ENCODE data around the gene NANS.
"Not testable (repeated sequence)": the region's sequence is repeated elsewhere in the genome, so short reads cannot be mapped to it uniquely, and the experiment has no call there.

Gene NANS

GRCh38 chr9:98078895-98079294, 22.4 kb downstream of the NANS start:
- no peak for DNase-seq (ENCODE audit: low spot score)

DNA sequence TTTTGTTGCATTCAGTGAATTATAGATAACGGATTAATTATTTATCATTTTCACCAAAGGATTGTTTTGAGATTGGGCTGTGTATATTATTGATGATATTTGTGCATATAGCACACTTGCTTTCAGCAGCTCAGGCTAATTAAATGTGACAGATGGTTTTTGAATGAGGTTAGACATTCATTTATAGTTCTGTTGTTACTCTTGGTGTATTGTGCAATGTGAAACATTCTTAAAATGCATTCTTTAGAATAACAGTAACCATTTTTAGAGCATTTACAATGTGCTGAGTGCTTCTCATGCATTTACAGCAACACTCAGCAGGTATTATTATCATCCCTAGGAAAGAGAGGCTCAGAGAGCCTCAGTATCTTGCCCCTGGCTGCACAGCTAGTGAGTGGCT, 23.8 kb downstream of the NANS start:
- DNase-seq (ENCODE audit: low spot score): no peak

DNA sequence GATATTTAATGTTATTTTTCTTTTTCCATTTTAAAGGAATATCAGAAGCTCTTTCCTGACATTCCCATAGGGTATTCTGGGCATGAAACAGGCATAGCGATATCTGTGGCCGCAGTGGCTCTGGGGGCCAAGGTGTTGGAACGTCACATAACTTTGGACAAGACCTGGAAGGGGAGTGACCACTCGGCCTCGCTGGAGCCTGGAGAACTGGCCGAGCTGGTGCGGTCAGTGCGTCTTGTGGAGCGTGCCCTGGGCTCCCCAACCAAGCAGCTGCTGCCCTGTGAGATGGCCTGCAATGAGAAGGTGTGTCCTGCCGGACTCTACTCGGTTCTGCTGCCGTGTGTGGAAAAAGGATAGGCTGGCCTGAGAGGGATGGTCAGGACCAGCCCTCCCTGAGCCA, 24.2 kb downstream of the NANS start:
- DNase-seq (ENCODE audit: low spot score): no peak

DNA sequence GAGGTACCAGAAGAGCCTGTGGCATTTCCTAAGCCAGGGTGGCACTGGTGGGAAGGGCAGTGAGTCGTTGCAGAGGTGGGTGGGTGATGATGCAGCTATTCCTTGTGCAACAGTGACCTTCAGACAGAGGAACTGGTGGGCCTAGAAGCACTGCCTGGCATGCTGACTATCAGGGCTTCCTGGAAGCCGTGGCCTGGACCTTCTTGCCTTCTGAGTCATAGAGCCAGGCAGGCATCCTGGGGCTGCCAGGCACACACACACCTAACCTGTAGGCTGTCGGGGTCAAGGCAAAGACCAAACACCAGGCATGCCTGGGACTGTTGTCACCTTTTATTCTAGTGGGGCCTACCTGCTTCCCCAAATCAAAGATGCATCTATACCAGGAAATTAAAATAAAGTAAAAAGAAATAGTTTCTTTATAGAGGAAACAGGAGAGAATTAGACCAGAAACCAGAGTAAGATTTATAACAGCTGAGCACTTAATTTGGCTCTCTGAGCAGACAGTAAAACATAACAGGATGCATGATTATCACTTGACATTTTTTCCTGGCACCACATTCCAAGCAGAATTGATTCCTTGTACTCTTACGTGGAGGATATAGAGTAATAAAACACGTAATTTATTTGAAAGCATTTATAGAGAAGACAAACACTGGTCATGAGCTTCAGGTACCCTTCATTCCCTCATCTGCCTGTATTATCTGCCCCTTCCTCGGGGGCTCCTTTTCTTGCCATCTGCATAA, 25.1 kb downstream of the NANS start:
- no peak for DNase-seq (ENCODE audit: low spot score)

- DNase-seq (ENCODE audit: low spot score): no peak
These were observed 26.5 kb downstream of the NANS start for GRCh38 chr9:98083061-98083501.

DNA sequence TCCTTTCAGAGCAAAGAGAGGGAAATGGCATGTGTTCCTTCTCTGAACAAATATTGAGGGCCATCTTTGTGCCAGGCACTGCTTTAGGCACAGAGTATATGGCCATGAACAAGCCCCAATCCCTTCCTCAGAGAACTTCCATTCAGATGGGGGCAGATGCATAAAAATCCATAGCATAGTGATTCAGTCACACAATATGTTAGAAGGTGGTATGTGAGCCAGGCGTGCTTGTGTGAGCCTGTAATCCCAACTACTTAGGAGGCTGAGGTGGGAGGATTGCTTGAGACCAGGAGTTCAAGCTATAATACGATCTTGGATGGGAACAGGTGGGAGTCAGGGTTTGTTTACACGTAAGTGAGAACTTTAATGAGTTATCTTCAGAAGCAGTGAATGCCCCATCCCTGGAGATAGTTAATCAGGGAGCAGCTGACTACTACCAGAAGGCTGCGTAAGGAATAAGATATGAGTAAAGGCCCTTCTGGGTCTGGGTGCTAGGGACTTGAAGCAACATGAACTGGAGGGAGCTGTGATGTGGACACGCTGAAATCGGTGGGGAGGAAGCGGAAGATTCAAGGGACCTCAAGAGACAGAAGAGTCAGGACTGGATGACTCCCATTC, 27.1 kb downstream of the NANS start:
- DNase-seq (ENCODE audit: low spot score): no peak

DNA sequence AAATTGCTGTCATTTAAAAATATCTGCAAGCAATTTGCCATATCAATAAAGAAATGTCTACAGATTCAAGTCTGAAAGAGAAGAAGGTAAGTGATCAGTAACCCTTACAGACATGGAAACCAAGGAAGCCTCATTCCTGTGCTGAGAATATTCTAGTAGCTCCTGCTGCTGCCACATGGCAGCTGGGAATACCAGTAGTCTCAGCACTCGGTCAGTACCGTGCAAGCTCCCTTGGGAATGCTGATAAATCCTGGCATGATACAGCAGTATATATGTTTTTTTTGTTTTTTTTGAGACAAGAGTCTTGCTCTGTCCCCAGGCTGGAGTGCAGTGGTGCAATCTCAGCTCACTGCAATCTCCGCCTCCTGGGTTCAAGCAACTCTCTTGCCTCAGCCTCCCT, 27.9 kb downstream of the NANS start:
- DNase-seq (ENCODE audit: low spot score): no peak

GRCh38 chr9:98085058-98085457, 28.5 kb downstream of the NANS start:
- no peak for DNase-seq (ENCODE audit: low spot score)

- no peak for DNase-seq (ENCODE audit: low spot score)
These were observed 29.4 kb downstream of the NANS start for GRCh38 chr9:98085944-98086343.

GRCh38 chr9:98086461-98086860, 29.9 kb downstream of the NANS start:
- no peak for DNase-seq (ENCODE audit: low spot score)

DNA sequence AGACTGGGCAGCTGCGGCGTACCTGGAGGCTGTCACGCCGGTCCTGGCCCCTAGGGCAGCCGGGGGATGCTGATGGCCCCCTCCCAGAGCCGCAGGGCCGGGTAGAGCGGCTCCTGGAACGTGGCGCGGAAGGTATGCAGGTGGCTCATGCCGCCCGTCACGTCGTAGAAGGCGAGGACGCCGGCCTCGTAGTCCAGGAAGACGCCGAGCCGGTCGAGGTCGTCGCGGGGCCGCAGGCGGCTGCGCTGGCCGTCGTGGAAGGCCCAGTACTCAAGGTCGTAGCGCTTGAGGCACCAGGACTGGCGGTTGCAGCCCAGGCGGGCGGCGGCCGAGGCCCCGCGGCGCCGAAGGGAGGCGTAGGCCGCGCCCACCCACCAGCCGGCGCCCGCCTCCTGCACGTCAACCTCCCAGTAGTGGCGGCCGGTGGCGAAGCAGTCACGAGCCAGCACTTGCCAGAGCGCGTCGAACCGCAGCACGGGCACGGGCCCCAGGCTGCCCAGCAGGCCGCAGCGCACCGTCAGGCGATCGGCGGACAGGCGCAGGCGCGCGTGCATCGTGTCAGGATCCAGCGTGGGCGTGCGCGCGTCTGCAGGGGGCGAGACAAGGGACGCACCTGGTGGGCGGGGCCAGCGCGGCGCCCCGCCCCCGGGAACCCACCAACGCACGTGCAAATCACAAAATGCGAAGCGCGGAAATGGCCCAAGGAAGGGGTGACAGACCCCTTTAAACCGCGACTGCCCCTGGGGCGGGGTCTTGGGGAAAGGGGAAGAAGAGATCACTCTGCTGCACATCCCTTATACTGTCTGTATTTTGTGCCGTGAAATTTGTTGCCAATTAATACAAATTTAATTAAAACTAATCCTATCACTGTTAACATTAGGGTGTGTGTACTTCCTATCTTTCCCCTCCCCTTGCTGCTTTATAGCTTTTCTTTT, 31.2 kb downstream of the NANS start:
- no peak for DNase-seq (ENCODE audit: low spot score)

DNA sequence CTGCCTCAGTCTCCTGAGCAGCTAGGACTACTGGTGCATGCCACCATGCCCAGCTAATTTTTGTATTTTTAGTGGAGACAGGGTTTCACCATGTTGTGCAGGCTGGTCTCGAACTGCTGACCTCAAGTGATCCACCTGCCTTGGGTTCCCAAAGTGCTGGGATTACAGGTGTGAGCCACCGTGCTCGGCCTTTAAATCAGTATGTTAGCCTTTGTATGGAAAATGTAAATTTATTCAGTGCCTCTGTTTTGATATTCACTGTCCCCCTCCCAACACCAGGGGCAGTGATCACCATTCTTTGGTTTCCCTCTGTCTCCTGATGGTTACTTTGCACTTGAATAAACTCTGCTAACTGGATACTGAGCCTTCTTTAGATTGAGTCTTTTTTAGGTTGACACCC, 34.1 kb downstream of the NANS start:
- not testable (repeated sequence) for DNase-seq (ENCODE audit: low spot score)

DNA sequence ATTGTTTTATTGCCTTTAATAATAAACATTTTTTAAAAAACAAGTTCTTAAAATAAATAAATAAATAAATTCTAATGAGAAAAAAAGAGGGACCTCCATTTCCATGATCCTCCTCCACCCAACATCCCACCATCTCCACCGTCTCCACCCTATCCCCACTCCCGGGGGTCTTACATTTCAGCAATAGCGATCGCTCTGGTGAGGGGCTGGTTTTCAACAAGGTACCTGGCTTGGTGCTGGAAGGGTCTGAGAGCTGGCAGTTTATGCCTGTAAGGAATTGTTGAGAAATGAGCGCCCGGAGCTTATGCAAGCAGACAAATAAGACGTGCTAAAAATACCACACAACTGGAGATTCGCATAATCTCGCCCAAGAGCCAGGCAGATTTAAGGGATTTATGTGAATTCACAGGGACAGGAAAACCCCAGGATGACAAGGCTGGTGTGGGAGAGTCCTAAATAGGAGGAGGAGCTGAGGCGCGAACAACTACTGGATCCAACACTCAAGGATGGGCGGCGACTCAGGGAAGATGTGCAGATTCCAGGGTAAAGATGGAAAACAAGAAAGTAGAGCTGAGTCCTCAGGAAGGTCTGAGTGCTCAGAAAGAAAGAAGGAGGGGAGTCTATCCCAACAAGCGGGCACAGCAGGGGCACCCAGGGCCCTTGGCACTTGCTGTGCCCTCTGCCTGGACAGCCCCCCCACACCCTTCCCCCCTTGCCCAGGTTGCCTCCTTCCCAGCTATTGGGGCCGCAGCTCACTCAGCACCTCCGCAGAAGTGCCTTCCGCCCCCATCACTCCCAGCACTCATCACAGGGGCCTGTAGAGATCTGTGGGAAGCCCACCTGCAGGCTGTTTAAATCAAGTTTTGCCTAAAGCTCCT, 35.4 kb downstream of the NANS start:
- no peak for DNase-seq (ENCODE audit: low spot score)

GRCh38 chr9:98092613-98092931, 36.0 kb downstream of the NANS start:
- no peak for DNase-seq (ENCODE audit: low spot score)

- DNase-seq (ENCODE audit: low spot score): no peak
These were observed 37.8 kb downstream of the NANS start for GRCh38 chr9:98094316-98094715.

GRCh38 chr9:98094851-98095250, 38.3 kb downstream of the NANS start:
- DNase-seq (ENCODE audit: low spot score): no peak

DNA sequence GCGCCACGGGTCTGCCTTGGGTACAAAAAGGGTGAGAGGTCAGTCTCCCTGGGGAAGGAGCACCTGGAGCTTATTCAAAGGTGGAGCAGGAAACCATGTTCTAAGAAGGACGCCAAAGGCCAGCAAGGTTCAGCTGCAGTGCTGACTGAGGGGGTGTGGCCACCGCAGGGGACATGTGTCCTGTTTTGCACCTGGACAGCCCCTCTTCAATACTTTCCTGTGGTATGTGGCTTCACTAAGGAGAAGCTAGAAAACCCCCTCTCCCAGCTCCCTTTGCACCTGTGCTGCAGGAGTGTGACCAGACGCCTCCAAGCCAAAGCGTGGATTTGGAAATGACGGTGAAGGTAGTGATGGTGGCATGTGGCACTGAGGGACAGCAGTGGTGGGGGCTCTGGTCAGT, 38.9 kb downstream of the NANS start:
- DNase-seq (ENCODE audit: low spot score): no peak

DNA sequence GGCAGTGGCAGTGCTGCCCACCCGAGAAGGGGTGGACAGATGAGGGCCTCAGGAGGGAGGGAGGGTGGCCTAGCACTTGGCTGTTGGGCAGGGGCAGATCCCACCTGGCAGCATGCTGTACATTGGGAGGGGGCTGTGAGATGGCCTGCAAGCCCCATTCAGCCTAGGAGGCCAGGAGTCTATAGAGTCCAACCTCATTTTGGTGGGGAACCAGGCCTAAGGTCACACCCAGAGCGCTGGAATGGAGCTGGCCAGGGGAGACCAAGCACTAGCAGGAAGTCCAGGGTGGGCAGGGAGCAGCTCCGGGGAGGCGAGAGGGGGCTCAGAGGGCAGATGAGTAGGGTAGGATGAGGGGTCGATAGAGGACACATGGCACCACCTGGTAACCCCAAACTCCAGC, 39.6 kb downstream of the NANS start:
- no peak for DNase-seq (ENCODE audit: low spot score)

DNA sequence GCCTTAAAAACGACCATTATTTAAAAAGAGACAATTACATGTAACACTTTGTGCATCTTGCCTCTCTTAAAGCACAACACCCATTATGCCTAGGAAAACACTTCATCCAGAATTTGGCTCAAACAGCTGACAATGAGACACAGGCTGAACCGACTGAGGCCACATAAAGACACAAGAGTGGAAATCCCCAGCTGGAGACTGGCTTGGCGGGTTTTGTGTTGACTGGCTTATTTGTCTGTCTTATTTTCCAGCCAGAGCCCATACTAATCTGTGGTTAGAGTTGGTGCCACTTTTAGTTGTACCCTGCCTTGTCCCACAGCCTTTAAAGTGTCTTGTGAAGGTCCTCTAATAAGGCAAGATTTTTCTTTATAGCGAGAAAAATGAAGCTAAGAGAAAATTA, 41.3 kb downstream of the NANS start:
- no peak for DNase-seq (ENCODE audit: low spot score)

- DNase-seq (ENCODE audit: low spot score): no peak
These were observed 42.8 kb downstream of the NANS start for GRCh38 chr9:98099346-98099745.

DNA sequence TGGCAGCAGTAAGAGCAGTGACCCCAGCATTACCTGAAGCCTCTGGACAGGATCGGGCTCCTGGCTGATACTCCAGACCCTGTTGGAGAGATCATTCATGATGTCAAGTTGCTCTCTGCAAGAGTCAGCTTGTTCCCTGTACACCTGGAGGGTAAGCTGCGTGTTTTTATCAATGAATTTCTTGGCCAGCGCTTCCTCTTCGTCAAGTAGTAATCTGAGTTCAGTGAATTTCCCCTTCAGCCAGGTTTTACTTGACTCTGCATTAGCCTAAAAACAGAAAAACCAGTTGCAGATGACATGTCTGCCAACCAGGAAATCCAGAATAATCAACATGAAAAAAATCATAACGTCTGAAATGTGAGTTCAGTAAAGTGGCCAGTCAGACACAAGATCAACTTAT, 43.4 kb downstream of the NANS start:
- no peak for DNase-seq (ENCODE audit: low spot score)

- no peak for DNase-seq (ENCODE audit: low spot score)
These were observed 43.9 kb downstream of the NANS start for GRCh38 chr9:98100456-98100855.
